Measurements from ENCODE around the gene PTGER3. TPM values are rescaled to one million over a fixed set of nuclear protein-coding genes. Genes with fewer than 3 reads are reported as not detected.

PTGER3 gene
- total RNA-seq, 1 experiment from 2014 or later, result 96.0 TPM

DNA sequence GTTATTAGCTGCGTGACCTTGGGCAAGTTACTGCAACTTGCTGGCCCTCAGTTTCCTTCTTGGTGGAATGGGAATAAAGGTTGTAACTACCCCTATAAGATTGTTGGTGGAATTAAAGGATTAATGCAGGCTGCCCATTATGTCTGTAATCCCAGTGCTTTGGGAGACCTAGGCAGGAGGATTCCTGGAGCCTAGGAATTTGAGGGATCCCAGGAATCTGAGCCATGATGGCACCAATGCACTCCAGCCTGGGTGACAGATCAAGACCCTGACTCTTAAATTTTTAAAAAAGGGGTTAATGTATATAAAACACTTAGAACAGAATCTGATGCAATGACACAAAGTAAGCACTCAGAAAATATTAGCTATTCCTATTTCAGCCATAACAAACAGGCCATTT lies 67.3 kb downstream of the PTGER3 start:
- no peaks in the 10 kb centered on the region for H3K27me3 ChIP-seq (replicated peaks; ENCODE audit: insufficient read depth, low read depth, low read length, poor library complexity)
- DNase-seq (ENCODE audit: low spot score), result no peak
- POLR2A ChIA-PET (ENCODE audit: low non-redundant PET), result no interaction called here
- no peaks in the 10 kb centered on the region for H3K36me3 ChIP-seq (ENCODE audit: insufficient read depth, low read length, poor library complexity, severe bottlenecking)
- BruUV-seq (replicated peaks), result no TSS peak
- TF ChIP-seq, protein P1, sequence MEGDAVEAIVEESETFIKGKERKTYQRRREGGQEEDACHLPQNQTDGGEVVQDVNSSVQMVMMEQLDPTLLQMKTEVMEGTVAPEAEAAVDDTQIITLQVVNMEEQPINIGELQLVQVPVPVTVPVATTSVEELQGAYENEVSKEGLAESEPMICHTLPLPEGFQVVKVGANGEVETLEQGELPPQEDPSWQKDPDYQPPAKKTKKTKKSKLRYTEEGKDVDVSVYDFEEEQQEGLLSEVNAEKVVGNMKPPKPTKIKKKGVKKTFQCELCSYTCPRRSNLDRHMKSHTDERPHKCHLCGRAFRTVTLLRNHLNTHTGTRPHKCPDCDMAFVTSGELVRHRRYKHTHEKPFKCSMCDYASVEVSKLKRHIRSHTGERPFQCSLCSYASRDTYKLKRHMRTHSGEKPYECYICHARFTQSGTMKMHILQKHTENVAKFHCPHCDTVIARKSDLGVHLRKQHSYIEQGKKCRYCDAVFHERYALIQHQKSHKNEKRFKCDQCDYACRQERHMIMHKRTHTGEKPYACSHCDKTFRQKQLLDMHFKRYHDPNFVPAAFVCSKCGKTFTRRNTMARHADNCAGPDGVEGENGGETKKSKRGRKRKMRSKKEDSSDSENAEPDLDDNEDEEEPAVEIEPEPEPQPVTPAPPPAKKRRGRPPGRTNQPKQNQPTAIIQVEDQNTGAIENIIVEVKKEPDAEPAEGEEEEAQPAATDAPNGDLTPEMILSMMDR (conservative IDR thresholded peaks at IDR 0.05; ENCODE audit: low read depth, low read length), result no peak
- no peak for TF ChIP-seq EZH2 (IDR thresholded peaks at IDR 0.05; ENCODE audit: borderline replicate concordance, low read depth, low read length, poor library complexity, severe bottlenecking)
- CTCF ChIA-PET, result no interaction called here
- no peak overlapping the region for H3K4me3 ChIP-seq (ENCODE audit: low read depth, low read length, poor library complexity, severe bottlenecking)
- peaks cover 28% of the 10 kb centered on the region for H3K4me1 ChIP-seq (ENCODE audit: insufficient read depth, low read length, poor library complexity, severe bottlenecking)
- H3K9me3 ChIP-seq (ENCODE audit: low read depth, low read length, poor library complexity, severe bottlenecking), result no peaks in the 10 kb centered on the region
- peak overlapping the region; percentile 39 for H3K27ac ChIP-seq (ENCODE audit: low read depth, low read length, poor library complexity, severe bottlenecking)
- intact Hi-C loops (cut with micrococcal nuclease; ENCODE audit: unreplicated experiment), result no loop called here

DNA sequence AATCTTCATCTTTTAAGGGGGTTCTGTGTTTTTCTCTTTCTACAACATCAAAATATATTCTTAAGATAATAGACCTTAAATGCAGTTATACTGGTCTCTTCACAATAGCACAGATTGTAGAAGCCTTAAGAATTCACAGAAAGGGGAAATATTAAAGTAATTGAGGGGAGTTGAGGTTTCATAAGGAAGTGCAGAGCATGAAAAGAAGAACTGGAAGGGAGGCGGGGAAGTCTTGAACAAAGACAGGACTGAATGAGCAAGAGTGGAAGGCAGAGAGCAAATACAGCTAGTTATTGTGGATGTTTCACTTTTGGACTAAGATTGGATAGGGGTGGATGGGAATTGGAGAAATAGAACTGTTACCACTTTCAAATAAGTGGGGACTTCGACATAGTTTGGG lies 67.7 kb downstream of the PTGER3 start:
- H3K9me3 ChIP-seq (ENCODE audit: low read depth, low read length, poor library complexity, severe bottlenecking), result no peaks in the 10 kb centered on the region
- TF ChIP-seq, protein P1 (conservative IDR thresholded peaks at IDR 0.05; ENCODE audit: low read depth, low read length), result no peak
- no peak for TF ChIP-seq EZH2 (IDR thresholded peaks at IDR 0.05; ENCODE audit: borderline replicate concordance, low read depth, low read length, poor library complexity, severe bottlenecking)
- H3K36me3 ChIP-seq (ENCODE audit: insufficient read depth, low read length, poor library complexity, severe bottlenecking), result no peaks in the 10 kb centered on the region
- intact Hi-C loops (cut with micrococcal nuclease; ENCODE audit: unreplicated experiment), result no loop called here
- POLR2A ChIA-PET (ENCODE audit: low non-redundant PET), result no interaction called here
- H3K27me3 ChIP-seq (replicated peaks; ENCODE audit: insufficient read depth, low read depth, low read length, poor library complexity), result no peaks in the 10 kb centered on the region
- H3K4me1 ChIP-seq (ENCODE audit: insufficient read depth, low read length, poor library complexity, severe bottlenecking), result peaks cover 28% of the 10 kb centered on the region
- BruUV-seq (replicated peaks), result no TSS peak
- DNase-seq (ENCODE audit: low spot score), result no peak
- CTCF ChIA-PET, result interaction anchor here (0.5 kb wide), 1 partner anchor 292 kb away, joined by 5 read pairs; no protein-coding TSS in a partner anchor
- no peak overlapping the region for H3K4me3 ChIP-seq (ENCODE audit: low read depth, low read length, poor library complexity, severe bottlenecking)
- H3K27ac ChIP-seq (ENCODE audit: low read depth, low read length, poor library complexity, severe bottlenecking), result peak overlapping the region; percentile 39

DNA sequence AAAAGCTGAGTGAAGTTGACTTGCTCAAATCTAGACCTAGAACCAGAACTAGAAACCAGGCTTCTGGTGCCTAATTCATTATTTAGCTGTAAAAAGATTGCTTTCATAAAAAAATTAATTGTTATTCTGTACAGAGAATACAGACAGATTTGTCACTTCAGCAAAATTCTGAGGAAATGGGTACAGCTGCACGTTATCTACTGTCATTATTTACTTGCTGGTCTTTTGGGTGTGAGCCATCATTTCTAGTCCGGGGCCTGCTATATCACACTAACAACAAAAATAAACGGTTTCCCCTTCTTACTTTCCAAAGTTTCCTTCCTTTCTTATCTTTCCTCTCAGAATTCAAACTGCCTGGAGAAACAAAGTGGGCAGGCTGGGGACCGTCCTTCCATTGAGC lies 68.3 kb downstream of the PTGER3 start:
- Histone ChIP-seq H3K9me3 (ENCODE audit: low read depth, low read length, poor library complexity, severe bottlenecking) (no peaks in the 10 kb centered on the region), H3K27ac (ENCODE audit: low read depth, low read length, poor library complexity, severe bottlenecking) (peak overlapping the region; percentile 39), H3K36me3 (ENCODE audit: insufficient read depth, low read length, poor library complexity, severe bottlenecking) (no peaks in the 10 kb centered on the region), H3K27me3 (replicated peaks; ENCODE audit: insufficient read depth, low read depth, low read length, poor library complexity) (no peaks in the 10 kb centered on the region), H3K4me3 (ENCODE audit: low read depth, low read length, poor library complexity, severe bottlenecking) (no peak overlapping the region), H3K4me1 (ENCODE audit: insufficient read depth, low read length, poor library complexity, severe bottlenecking) (peaks cover 28% of the 10 kb centered on the region)
- ChIA-PET CTCF (interaction anchor here (0.5 kb wide), 1 partner anchor 291 kb away, joined by 5 read pairs; no protein-coding TSS in a partner anchor), POLR2A (ENCODE audit: low non-redundant PET) (no interaction called here)
- DNase-seq (ENCODE audit: low spot score), result no peak
- intact Hi-C loops (cut with micrococcal nuclease; ENCODE audit: unreplicated experiment), result no loop called here
- TF ChIP-seq, protein P1 (conservative IDR thresholded peaks at IDR 0.05; ENCODE audit: low read depth, low read length), result no peak
- TF ChIP-seq EZH2 (IDR thresholded peaks at IDR 0.05; ENCODE audit: borderline replicate concordance, low read depth, low read length, poor library complexity, severe bottlenecking), result no peak
- no TSS peak for BruUV-seq (replicated peaks)
